Suppressor macrophage (primary cell): ENCODE measurements around the gene HLX.

ENCODE experiments used
- DNase-seq, 4 experiments: peaks; one replicate each; pipeline ENCODE4 v3.0.0-alpha.2; 2020 to 2022

HLX gene

DNA sequence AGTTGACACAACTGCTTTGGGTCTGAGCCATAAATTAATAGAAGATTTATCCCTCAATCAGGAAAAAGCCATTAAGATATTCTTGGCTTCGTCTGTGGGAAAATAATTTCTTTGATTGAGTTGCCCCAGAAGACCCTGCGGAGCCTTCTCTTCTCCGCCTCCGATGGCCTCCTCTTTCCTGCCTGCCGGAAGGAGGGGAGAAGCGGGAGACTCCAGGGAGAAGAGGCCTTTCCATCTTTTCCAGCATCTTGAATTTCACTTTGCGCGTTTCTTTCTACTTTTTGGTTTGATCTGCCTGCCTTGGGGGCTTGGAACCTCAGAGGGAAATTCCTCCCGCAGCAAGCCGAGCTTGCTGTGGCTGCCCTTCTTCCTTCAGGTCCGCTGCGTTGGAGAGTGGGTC lies 16.8 kb downstream of the HLX start:
- no peak for DNase-seq

GRCh38 chr1:220900842-220901241 lies 21.6 kb downstream of the HLX start:
- DNase-seq, result no peak

- no peak for DNase-seq
These were observed 22.6 kb downstream of the HLX start for GRCh38 chr1:220901881-220902280.

- no peak for DNase-seq
These were observed 23.7 kb downstream of the HLX start for GRCh38 chr1:220902916-220903315.

GRCh38 chr1:220904876-220905275 lies 25.6 kb downstream of the HLX start:
- no peak for DNase-seq

DNA sequence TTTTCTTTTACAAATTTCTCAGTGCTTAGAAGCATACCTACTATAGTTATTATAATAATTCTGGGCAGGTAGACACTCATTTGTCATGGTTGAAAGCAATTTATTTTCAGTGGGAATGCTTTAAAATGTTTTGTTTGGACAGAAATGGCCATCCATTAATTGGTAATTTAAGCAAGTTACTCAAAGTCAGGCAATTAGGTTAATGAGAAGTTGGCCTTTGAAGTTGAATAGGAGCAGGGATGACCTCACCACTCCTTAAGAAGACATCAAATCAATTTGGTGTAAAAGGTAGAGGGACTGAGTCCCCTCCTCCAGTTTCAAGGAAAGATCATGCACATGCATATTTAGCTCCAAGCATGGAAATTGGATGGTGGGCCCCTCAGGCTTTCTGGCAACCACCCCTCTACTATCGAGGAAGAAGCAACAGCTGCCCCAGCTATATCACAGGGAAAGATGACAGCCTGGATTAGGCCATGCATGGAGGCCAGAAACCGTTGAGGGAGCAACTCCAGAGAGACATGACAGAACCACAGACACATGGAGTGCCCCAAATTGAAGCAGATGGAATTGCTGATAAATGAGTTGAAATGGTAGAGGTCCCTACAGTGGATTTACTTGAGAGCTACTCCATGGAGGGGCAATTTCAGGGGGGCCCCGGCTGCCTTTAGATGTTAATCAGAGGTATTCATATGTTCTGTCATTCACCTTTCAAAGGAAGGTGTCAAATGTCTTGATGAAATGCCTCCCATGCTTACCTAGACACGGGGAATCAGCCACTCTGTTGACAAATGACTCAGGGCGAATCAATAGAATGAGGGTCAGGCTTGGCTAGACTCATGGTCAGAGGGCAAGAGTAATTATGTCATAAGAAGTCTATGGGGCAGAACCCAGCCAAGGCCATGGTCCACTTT lies 26.7 kb downstream of the HLX start:
- DNase-seq, result no peak

DNA sequence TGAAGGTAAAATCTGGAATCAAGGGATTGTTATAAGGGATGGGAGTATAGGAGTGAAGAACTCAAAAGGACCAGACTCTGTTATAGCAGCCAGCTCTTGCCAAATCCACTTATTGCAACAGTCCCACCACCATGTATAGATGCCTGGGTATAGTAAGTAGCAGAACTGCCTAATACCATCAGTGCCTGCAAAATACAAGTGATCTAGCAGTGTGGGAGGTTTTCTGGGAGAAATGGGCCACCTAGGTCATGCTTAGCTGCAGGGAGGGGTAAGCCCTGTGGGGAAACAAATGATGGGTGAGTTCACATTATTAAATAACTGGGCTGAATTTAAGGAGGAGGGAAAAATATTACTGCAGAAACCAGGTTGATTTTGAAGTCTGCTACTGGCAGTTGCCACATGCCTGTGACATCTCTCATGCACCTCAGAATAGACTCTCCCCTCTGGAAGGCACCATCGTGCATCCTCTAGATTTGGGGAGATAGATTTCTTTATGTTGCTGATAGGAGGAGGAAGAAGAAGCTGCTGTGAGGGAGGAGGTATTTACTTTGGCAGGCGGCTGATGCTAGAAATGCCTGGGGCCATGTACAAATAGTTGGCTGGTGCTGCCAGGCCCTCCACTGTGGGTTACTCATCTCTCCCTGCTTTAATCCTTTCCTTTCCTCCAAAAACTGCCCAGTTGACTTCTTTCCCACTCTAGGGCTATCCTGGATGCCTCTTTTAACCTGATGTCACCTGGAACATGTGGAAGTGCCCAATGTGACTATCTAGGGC lies 27.5 kb downstream of the HLX start:
- DNase-seq, result peak in 1 of 4 experiments; percentile 22

DNA sequence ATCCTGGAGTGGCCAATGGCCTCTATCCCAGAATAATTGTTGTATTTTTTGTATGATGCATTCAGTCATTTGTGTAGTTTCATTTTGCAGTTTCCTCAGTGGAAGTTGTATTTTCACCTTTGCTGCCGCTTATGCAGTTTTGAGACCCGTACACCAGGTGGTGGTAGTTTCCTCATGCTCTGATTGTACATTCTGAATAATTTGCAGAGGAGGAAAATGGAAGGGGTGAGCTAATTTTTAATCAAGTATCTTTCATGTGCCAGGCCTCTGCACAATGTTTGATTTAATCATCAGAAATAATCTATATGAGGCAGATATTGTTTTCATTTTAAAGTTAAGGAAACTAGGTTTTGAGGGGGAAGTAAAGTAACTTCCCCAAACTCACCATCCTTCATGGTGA lies 29.5 kb downstream of the HLX start:
- peak in 1 of 4 experiments; percentile 21 for DNase-seq

DNA sequence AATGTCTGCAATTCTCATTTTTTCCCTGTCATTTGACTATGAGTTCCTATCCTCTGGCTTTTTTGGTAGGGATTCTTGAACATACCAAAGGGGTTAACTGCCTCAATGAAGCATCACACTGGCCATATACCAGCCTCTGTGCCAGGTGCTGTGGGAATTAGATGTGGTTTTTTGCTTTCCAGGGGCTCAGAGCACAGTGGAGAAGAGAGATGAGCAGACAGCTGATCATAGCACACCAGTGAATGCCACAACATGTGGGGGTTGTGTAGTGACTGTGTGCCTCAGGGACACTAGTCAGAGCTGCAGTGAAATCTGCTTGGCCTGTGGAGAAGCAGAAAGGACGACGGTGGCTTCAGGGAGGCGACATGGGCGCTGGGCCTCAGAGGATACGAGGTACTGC lies 30.8 kb downstream of the HLX start:
- DNase-seq, result no peak

GRCh38 chr1:220914283-220915116 lies 35.3 kb downstream of the HLX start:
- DNase-seq, result peak; percentile 62 to 83 (median 76)

DNA sequence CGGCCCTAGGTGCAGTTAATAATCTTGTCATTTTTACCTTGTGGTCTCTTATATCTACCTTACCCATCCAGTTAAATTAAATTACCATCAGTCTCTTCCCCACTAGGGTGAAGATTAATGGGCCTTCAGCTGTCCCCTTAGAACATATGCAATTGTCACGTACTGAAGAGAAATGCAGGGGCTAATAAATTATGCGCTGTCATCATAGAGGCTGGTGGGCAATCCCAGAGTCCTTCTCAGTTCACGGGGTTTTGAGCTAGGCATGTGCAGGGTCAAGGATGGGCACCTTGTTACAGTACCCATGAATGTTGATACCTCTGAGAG lies 35.8 kb downstream of the HLX start:
- no peak for DNase-seq

GRCh38 chr1:220915954-220916353 lies 36.7 kb downstream of the HLX start:
- no peak for DNase-seq

GRCh38 chr1:220917101-220917500 lies 37.9 kb downstream of the HLX start:
- no peak for DNase-seq

DNA sequence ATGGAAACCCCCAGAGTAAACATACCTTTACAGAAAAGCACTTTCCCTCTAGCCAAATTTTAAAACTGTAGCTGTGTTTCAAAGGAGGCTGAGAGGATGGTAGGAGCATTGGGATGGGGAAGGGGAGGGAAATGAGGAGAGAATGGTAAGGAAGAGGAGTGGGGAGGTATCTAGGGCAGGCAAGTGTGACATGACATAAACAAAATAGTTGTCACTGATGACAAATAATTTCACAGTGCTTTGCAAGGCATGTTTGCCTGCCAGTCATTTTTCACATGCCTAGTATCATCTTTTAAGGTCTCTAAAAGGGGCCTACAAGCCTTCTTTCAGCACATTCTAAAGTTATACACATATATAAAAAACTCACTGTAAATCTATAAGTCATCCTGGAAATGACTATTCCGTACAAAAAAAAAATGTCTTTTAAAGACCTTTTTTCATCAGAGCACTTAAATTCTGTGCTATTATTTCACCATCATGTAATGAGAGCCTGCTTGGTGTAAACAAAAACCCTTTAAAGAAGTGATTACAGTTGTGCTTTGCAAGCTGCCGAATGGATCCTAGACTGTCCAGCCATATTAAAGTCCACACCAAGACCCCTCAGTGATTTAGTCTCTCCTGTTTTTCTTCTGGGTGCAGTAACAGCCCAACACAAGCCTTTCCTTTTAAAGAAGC lies 38.4 kb downstream of the HLX start:
- no peak for DNase-seq

- DNase-seq, result no peak
These were observed 39.2 kb downstream of the HLX start for GRCh38 chr1:220918285-220918951.

GRCh38 chr1:220920967-220921366 lies 41.7 kb downstream of the HLX start:
- DNase-seq, result no peak

DNA sequence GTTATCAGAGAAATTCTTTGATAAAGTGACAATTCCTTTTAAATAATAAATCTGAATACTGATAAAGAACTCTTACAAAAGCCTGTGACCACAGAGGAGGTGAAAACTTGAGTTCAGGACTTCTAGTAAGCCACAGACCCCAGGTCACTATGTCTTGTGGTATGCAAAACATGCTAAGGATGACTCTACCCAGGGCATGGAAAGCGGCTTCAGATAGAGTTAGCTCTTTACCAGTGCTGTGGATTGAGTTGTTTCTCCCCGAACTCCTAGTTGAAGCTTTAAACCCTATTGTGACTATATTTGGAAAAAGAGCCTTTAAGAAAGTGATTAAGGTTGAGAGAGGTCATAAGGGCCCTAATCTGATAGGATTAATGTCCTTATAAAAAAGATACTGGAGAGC lies 42.3 kb downstream of the HLX start:
- no peak for DNase-seq

DNA sequence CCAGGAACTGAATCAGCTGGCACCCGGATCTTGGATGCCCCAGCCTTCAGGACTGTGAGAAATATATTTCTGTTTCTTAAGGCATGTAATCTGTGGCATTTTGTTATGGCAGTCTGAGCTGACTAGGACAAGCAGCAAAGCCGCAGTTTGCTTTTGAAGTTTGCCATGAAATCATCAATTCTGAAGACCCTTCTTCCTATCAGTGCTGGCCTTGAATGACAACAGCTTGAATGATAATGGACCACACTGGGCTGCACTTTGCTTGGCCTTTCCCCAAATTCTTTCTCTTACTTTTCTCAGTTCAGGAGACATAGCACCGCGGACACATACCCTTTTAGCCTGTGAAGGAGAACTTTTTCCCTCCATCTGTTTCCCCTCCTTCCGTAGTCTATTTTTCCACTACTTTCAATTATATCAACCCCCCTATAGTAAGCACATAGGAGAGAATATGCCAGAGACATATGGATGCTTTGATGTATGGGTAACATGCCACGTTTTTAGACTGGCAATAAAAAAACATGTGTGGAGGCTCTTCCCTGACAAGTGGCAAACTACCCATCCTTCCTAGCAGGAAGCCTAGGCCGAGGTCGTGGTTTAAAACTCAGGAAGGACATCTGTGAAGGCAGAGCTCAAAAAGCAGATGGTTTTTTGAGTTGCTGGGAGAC lies 42.9 kb downstream of the HLX start:
- no peak for DNase-seq

DNA sequence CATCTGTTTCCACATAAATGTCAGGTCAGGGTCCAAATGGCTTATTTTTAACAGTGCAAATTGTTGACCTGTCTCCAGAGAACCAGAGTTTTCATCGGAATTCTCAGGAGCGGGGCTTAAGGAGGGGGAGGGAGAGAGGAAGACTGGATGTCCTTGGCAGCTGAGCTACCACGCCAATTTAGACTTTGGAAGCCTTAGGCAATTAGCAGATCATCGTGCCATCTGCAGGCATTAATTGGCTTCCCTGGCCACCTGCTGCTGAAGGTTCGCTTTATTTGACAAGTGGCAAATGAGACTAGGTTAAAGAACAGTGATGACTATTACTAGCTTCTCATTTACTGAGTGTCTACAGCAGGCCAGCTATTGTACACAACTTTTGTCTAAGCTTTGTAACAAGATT lies 43.7 kb downstream of the HLX start:
- no peak for DNase-seq

DNA sequence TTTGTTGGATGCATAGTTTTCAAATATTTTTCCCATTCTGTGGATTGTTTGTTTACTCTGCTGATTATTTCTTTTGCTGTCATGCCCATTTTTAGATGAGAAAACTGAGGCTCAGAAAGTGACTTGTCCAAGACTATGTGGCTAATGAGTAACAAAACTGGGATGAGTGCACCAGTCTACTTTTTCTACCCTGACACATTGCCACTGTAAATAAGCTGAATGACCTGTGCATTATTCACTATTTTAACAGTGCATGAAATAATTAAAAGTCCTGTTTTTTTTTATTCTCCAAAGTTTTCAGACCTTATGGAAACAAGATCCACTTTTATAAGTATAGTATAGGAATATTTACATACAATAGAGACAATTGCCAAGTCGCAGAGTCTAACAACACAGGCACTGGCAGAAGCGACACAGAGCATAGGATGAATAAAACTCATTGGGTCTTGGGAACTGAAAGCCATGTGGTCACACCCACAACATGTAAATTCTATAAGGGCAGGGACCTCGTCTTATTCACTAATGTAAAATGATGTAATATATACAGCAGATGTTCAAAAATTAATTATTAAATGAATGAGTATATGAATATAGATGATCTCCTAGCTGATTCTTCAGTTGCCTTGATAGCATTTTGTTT lies 45.2 kb downstream of the HLX start:
- no peak for DNase-seq

DNA sequence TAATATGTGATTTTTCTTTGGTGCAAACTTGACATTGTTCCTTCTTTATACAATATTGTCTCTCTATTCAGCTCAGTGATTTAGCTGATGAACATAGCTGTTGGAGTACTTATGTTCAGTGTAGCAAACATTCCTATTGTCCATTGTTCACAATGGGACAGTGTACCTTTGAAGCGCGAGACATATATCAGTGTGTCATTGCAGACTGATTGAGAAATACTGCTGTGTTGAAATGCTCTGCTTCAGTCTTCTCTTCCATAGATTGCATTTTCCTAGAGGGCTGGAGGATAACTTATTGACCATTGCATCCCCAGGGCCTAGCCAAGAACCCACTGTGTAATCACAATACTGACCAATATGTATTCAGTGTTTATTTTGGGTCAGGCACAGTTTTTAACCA lies 46.5 kb downstream of the HLX start:
- peak in 3 of 4 experiments; percentile 9 to 45 (median 33) for DNase-seq
